Esophagus muscularis mucosa (tissue), 4 donors: ENCODE measurements around the gene SCAF8.

Experiments
- CTCF ChIP-seq, 3 experiments: fragments of 200-600 bp in 2 of 3; fragments of 450-650 bp in 1 of 3; sonication (generic) in 2 of 3; IDR thresholded peaks; one replicate each; pipeline ENCODE4 v1.5.1; 2017 to 2019; ENCODE audit warnings: antibody characterized with exemption in 3 of 3, mild to moderate bottlenecking in 2 of 3, moderate library complexity in 1 of 3
- EP300 ChIP-seq: sonication (generic); formaldehyde crosslinking; IDR thresholded peaks from one replicate; pipeline ENCODE4 v1.6.1; 2017; ENCODE audit warnings: antibody characterized with exemption
- POLR2AphosphoS5 ChIP-seq, 2 donors: sonication (generic); formaldehyde crosslinking; IDR thresholded peaks; one replicate each; pipeline ENCODE4 v1.6.1; 2017; ENCODE audit warnings: antibody characterized with exemption in 2 of 2

GRCh38 chr6:154839546-154839945 lies 106.3 kb downstream of the SCAF8 start:
- no peak for TF ChIP-seq CTCF (IDR thresholded peaks at IDR 0.05)
- no peak for TF ChIP-seq POLR2AphosphoS5 (IDR thresholded peaks at IDR 0.05)
- no peak for TF ChIP-seq EP300
